HG03432 (cell line): Measurements from ENCODE around the gene GNB1L.

Experiments
- ATAC-seq: cut with Tn5 transposase; IDR thresholded peaks from one replicate; pipeline ENCODE4 v1.9.1; 2021; ENCODE audit warnings: mild to moderate bottlenecking, moderate library complexity; ENCODE audit not compliant: unreplicated experiment

Gene GNB1L

DNA sequence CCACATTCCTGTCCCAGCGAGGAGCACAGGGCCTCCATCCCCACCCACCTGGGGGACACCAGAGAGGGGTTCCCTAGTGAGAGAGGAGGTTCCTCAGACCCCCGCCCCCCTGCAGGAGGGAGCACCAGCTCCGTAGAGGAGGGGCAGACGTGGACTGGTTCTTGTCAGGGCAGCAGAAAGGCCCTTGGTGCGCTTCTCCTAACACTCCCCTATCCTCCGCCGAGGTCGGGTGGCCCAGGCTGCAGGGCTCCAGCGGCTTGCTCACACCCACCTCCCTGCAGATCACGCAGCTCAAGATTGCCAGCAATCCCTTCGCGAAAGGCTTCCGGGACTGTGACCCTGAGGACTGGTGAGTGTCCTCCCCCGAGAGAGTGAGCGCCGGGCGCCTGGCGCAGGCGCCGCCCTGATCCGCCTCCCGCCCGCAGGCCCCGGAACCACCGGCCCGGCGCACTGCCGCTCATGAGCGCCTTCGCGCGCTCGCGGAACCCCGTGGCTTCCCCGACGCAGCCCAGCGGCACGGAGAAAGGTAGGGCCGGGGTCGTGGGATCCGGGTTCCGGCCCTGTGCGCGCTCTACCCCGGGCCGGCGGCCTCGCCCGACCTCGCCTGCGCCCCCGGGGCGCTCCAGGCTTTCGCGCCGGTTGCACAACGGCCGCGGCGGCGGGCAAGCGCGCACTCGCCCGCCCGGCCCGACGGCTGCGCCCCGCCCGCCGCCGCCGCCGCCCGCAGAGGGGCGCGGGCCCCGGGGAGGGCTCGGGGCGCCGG, 89.0 kb downstream of the GNB1L start:
- no peak for ATAC-seq

DNA sequence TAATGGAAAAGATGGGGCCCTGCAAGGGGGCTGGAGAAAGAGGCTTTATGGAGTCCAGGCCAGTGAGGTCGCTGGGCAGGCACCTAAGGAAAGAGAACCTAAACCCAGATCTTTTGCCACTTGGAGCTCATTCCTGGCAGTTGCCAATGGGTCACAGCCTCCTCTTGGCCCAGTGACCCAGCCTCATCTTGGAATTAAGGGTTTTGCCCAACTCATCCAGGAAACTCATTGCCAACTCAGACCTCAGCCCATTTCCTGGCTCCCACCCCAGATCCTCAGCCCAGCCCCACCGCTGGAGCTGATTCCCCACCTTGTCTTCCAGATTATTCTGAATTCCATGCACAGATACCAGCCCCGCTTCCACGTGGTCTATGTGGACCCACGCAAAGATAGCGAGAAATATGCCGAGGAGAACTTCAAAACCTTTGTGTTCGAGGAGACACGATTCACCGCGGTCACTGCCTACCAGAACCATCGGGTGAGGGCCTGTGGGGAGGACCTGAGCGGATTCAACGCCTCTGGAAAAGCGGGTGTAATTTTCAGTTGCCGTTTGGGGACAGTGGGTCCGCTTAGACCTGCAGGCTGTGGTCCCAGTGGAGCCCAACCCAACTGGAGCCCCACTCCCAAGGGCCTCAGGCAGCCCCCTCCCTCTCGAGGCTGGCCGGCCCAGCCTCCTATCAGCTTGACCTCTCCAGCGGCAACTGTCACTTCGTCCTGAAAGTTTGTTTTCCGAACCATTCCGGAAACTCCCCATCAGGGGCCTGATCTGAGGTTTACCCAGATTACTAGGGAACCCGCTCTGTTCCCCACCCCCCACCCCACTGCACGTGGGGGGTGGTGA, 89.8 kb downstream of the GNB1L start:
- no peak for ATAC-seq

DNA sequence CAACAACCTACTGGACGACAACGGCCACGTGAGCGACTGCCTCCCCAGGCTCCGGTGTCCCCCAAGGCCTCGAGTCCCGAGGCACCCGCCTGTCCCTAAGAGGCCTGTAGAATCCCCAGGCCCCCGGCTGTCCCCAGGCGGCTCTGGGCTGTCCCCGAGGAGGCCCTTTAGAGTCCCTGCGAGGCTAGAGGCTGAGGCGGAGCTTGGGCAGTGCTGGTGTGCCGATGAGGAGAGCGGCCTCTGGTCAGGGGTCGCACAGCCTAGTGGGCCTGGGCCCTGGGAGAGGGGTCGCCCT, 90.4 kb downstream of the GNB1L start:
- ATAC-seq: no peak

DNA sequence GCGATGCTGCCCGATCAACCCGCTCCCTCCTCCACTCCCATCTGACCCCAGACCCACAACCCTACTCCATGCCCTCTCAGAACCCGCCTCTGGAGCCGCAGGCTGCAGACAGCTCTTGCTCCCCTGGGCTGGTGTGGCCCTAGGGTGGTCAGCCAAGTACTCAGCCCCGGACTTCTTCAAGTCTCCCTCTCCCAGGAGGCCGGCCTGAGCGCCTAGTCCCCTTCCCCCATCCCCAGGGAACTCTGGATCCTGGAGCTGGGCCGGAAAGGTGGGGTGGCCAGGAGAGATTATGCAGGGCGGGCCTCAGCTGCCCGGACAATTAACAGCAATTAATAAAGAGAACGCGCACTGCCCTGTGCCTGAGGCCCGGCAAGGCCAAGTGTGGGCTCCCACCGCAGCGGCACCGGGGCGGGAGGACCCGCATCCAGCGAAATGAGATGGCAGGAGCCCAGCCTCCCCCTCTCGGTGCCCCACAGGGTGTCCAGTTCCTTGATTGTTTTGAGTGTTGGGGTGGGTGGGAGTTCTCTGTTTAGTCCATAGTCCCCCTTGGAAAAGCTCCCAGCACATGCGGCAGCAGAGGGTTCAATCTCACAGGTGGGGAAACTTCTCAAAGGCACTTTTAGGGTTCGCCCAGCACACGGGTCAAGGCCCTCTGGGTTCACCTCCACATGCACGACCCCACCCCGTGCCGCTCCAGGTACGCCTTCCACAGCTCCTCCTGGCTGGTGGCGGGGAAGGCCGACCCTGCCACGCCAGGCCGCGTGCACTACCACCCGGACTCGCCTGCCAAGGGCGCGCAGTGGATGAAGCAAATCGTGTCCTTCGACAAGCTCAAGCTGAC, 91.0 kb downstream of the GNB1L start:
- no peak for ATAC-seq

DNA sequence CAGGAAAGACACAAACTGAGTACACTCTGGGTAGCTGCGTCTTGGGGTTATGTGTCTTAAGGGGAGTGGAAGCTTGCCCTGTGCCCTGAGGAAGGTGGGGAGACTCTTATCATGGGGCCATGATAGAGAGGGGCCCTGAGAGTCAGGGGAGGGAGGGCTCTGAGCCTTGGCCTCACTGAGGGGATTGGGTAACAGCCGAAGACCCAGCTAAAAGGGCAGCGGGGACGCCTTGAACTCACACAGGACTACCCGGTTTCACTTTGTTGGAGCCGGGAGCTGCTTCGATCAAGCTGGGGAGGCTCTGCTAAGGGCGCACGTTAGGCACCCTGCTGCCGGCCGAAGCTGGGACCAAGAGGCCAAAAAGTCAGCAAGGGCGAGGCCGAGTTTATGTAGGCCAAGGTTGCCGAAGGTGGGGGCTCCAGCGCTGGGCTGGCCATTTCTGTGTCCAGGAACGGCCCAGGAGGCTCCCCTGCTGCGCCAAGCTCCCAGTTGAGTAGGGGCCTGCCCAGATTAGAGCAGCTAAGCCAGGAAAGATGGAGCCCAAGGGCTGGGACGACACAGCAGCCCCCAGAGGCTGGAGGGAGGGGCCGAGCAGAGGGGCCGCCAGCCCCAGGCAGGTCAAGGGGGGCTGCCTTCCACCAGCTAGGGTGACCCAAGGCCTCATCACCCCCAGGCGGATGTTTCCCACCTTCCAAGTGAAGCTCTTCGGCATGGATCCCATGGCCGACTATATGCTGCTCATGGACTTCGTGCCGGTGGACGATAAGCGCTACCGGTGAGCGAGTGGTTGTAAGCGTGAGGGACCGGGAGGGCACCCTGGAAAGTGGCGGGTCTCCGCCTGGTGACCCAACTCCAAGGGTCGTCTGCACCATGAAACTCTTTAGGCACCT, 91.9 kb downstream of the GNB1L start:
- no peak for ATAC-seq

DNA sequence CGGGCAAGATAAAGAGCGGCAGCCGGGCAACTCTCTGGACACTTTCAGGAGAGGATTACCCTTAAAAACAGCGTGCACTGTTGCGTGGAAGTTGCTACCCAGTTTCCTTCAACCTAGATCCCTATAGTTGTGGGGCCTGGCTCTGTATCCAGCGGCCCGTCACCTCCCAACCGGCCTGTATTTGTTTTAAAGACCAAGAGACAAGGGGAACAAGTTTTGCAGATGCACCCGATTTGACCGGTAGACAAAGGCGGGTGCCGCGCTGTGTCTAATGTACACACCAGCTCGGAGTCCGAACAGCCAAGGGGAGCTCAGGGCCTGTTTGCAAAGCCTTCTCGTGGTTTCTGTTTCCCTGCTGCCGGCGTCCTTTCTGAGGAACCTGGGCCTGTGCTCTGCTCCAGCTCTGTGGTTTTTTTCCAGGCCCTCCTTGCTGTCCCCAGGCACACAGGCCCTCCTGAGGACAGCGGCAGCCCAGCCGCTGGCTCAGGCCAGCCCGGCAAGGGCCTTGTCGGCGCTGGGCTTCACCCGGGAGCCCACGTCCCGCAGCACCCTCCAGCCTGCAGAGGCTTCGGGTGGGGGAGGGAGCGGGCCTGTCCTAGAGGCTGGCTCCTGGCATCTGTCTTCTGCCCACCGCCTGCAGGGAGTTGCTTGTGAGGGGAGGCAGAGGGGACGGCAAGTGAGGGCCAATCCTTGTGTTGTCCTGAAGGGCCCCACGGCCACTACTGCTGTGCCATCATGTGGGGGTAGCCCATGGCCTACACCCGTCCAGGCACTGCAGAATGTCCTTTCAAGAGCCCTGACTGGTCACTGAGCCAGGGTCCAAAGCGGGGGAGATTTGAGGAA, 92.7 kb downstream of the GNB1L start:
- no peak for ATAC-seq

DNA sequence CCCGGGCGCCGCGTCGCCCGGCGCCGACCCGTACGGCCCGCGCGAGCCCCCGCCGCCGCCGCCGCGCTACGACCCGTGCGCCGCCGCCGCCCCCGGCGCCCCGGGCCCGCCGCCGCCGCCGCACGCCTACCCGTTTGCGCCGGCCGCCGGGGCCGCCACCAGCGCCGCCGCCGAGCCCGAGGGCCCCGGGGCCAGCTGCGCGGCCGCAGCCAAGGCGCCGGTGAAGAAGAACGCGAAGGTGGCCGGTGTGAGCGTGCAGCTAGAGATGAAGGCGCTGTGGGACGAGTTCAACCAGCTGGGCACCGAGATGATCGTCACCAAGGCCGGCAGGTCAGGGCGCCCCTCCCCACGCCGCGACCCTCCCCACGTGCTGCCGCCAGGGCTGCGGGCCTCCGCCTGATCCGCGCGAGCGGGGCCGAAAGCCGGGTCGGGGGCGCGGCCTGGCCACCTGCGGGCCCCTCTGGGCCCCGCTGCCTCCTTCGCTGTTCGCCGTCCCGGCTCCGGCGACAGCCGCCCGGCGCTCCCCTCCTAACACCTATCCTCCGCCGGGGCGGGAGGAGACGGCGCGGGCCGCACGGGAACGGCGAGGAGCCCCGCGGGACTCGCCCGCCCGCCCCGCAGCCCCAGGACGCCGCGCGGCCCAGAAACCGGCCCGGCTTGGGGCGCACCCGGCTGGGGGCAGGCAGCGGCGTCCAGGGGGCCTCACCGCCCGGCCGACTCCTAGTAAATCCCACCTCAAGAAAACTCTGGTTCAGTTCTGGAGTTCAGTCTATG, 93.5 kb downstream of the GNB1L start:
- no peak for ATAC-seq

DNA sequence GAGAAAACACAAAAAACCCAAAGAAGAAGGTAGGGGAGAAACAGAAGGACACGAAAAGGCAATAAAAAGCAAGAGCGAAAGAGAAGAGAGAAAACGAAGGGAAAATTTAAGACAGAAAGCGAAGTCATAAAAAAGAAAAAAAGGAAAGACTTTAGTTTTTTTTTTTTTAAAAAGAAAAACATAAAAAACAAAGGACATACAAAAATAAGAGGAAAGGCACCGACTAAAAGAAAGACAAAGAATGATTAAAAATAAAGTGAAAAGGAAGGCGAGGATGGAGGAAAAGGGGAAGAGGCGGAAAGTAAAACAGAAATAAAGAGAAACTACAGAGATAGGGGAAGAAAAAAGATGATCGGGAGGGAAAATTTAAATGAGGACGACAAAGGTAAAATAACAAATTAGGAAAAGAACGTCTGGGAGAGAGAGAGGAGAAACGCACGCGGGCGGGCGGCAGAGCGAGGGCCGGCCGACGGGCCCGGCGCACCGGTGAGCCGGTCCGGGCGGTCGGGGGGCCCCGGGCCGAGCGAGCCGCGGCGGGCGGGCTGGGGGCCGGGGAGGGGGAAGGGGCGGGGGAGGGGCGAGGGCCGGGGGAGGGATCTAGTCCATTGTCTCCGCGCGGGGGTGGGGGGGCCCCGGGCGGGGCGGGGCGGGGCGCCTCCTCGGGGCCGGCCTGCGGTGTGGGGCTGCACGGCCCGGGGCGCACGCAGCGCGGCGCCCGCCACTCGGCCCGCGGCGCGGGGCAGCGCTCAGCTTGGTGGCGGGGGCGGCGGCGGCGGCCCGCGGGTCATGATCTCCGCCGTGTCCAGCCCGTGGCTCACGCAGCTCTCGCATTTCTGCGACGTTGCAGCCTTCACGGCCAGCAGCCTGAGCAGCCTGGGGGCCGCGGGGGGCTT, 94.4 kb downstream of the GNB1L start, which contains the start of gene TBX1:
TSS of gene TBX1 (plus strand) at position 721 of the 893 bp plus-strand sequence. CDS start at position 787, 66 bp downstream.
- ATAC-seq: no peak

DNA sequence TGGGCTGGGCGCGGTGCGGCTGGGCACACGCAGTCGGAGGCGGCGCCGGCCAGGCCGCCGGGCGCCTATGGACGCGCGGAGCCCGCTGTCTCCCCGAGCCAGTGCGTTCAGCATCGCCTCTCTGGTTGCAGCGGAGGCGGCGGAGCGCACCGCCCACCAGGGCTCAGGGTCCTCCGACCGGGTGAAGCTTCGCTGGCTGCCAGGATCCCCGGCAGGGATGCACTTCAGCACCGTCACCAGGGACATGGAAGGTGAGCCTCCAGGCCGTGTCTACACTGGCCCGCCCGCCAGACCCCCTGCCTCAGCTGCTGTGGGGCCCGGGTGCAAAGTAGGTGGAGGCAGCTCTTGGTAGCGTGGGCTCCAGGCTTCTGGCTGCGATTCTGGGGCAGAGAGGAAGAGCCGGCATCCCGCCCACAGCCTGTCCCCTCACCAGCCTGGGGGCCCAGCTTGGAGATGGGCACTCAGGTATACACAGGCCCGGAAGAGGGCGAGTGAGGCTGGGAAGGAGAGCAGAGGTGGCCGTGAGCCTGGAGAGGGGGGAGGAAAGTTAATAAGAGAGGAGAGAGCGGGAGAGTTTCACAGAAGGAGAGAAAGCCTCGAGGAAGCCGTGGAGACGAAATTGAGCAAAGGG, 95.1 kb downstream of the GNB1L start:
- no peak for ATAC-seq

DNA sequence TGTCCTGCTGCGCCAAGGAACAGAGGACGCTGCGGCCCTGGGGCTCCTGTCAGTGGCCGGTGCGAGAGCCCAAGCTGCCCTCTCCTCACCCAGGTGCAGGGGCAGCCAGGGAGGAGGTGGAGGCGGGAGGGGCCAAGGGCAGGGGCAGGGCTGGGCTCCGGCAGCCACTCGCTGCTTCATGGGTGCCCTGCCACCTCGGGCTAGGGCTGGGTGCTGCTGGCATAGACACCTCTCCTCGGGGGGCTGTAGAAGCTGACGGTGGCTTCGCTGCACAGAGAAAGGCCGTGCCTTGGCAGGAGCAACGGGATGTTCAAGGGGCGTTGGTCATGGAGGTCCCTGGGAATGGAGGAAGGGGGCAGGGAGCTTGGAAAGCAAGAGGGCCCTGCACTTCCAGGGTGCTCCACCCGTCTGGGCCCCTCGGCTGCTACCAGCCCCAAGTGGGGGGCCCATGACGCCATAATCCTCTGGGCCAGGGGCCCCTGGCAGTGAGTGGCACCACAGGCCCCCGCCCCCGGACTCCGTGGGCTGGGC, 95.7 kb downstream of the GNB1L start:
- ATAC-seq: no peak

DNA sequence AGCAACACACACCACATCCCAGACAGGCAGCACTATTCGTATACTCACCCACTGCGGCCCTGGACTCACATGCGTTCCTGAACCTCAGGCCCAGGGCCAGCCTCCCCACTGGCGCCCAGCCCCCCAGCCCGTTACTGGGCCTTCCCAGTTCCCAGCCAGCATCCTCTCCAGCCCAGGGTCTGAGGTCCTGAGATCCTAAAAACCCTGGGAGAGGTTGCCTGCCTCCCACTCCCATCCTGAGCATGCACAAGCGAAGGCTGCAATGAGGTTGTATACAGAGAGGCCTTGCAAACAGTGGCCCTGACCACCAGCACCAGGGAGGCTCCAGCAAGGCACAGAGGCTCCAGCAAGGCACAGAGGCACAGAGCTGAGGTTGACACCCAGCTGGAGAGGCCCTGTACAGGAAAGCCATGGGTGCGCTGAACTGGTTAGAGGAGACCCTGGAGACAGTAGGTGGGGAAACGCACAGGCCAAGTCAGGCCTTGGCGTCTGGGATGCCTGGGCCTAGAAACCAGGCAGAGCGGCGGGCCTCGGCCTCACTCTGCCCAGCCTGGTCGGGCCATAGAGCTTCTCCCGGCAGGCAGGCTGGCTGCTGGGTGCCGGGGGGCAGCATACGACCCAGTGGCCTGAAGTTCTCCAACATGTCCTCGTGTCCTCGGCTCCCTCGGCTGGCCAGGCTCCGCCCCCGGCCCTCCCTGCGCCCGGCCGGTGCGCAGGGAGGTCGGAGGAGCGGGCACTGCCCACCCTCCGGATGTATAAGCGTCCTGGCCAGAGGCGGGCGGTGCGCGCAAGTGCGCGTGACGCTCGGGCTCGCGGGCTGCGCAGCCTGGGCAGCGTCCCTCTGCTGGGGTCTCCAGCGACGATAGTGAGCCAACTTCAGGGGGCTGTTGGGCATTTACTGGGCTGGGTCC, 96.4 kb downstream of the GNB1L start:
- ATAC-seq: no peak

DNA sequence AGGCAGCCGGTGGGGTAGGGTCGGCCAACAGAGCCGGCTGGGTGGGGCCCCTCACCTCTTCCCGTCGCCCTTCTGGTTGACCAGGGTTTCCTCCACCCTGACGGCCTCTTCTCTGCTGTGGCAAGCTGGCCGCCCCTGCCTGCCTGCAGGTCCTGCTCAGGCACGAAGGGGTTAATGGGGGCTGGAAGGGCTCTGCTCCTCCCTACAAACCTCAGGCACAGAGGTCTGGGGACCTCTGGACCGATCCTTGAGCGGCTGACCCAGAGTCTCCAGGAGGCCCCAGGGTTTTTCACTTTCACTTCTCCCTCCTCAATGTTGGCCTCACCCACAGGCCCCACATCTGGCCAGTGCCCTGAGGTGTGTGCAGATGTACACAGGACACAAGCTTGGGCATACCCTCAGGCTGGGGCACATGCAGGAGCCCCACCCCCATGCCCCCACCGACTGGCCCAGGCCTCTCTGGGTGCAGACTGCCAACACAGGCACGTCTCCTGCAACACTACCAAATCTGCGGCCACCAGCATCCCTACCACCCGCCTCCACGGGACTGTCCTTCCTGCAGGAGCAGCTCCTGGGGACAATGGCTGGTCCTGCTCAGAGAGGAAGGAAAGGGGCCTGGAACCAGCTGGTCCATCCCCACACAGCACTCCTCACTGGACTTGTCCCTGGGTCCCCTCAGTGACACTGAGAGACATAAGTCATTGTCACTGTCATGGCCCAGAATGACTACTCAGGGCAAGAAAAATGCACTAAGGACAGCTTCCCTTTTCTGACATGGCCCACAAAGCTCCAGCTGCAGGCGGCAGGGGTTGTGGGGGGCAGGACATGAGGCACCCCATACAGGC, 97.3 kb downstream of the GNB1L start:
- no peak for ATAC-seq

DNA sequence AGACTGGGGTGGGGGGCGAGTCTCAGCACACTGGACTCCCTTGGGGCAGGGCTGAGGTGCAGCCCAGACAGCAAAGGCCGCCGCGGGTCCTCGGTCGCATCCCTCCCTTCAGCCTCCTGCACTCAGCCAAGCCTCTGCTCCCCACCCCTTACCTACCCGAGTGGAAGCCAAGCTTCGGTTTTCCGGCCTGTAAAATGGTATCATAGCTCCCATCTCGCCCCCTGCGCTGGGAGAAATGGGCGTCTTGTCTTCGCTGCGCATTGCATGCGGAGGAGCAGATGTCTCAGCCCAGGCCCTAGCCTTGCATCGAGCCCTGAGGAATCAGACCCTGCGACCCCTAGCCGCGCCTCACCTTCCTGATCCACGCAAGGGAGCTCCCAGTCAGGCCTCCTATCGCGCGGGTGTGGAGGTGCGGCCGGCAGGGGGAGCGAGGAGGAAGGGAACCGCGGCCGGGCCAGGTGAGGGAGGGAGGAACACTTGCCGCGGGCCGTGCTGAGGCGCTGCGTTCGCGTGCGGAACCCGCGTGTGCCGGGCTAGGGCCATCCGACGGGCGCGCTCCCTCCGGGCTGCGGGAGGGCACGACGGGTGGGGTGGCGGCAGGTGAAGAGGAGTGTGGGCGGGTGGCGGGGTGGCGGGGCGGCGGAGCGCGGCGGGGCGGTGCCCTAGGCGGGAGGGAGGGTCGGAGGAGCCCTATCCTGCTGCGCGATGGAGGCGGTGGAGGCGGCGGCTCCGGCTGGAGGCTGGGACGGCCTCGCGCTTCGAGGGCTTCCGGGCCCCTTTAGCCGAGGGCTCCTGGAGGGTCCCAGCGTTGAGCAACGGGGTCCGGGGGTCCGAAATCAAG, 98.2 kb downstream of the GNB1L start:
- no peak for ATAC-seq

DNA sequence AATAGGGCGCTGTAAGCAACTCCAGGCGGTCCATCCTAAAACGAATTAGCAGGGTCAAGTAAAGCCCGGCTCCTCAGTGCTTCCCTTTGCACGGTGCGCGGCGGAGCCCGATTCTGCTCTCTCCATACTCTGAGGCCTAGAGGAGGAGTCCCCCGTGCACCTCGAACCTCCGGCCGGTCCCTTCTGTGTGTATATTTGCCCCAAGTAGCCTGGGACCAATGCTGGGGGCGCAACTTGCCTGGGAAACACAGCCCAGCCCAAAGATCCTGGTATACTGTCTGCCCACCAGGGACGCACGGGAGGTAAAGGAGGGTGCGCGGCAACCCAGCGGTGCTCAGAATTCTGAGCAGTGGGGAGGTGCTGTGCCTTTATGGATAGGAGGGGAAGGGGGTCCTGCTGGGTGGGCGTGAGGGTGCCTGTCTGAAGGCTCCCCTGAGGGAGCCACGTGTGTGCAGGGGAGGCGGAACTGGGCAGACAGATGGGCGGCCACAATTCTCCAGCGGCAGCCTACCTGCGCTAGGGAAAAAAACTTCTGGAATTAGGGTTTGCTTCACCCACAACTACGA, 98.9 kb downstream of the GNB1L start:
- ATAC-seq: no peak
